Activated T-helper 2 cell treated with anti-CD3 and anti-CD28 coated beads, Interferon-gamma antibody, Interleukin-2, Interleukin-4, amounts not matched to agents 10 μg/mL and 5 μg/mL and 100 μg/mL, durations not matched to agents 14 hours and 24 hours and 36 hours (primary cell): ENCODE results near the gene STARD13. TPM values are rescaled to one million over a fixed set of nuclear protein-coding genes. Genes with fewer than 3 reads are reported as not detected.

ENCODE experiments used
- DNase-seq: peaks from one replicate; pipeline ENCODE4 v3.0.0; 2021; ENCODE audit warnings: low spot score
- H3K27ac Mint-ChIP-seq: one replicate; pipeline ENCODE4 v1.8.0; 2021; ENCODE audit warnings: mixed read lengths
- H3K27me3 Mint-ChIP-seq: one replicate; pipeline ENCODE4 v1.8.0; 2021; ENCODE audit warnings: low read depth, mixed read lengths
- H3K36me3 Mint-ChIP-seq: one replicate; pipeline ENCODE4 v1.8.0; 2021; ENCODE audit warnings: low read depth, mixed read lengths
- H3K4me1 Mint-ChIP-seq: one replicate; pipeline ENCODE4 v1.8.0; 2021; ENCODE audit warnings: low read depth, mixed read lengths
- H3K4me3 Mint-ChIP-seq: one replicate; pipeline ENCODE4 v1.8.0; 2021; ENCODE audit warnings: low read depth, mild to moderate bottlenecking, moderate library complexity, mixed read lengths
- H3K9me3 Mint-ChIP-seq: one replicate; pipeline ENCODE4 v1.8.0; 2021; ENCODE audit warnings: mixed read lengths
- intact Hi-C: fragments of 100-400 bp; cut with micrococcal nuclease; formaldehyde crosslinking; loops from one replicate; pipeline ENCODE4 v1.15.1; 2023
- total RNA-seq: library from RNA; stranded (reverse); gene quantifications from 2 replicates; pipeline ENCODE4 v1.2.3, GENCODE V29; 2022

The STARD13 gene
- total RNA-seq, 1 donor from 2014 or later: 1.5 TPM

- no peak overlapping the region for H3K4me3 Mint-ChIP-seq
- H3K9me3 Mint-ChIP-seq: no peaks in the 10 kb centered on the region
- no peak for DNase-seq
- intact Hi-C loops: no loop called here
- H3K36me3 Mint-ChIP-seq: no peaks in the 10 kb centered on the region
- peaks cover 2% of the 10 kb centered on the region for H3K27me3 Mint-ChIP-seq
- no peak overlapping the region for H3K27ac Mint-ChIP-seq
- H3K4me1 Mint-ChIP-seq: no peaks in the 10 kb centered on the region
Observed at GRCh38 chr13:33263976-33264619, 21.5 kb downstream of the STARD13 start.

DNA sequence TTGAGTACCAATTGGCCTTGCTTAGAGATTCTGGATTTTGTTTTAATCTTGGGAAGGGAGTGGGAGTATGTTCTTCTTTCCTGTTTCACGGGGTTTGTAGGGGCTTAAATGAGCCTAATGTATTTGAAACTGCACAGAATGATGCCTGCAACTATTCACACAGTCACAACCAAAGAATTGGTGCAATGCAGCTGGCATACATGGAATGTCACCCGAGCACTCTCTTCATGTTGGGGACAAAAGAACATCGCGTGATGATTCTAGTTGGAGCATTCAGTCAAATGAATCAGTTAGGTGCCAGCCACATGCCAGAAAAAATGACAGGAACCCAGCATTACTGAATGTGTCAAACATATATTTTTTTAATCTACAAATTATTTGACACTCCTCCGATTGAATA is 22.1 kb downstream of the STARD13 start:
- DNase-seq: no peak
- H3K27me3 Mint-ChIP-seq: peaks cover 2% of the 10 kb centered on the region
- H3K9me3 Mint-ChIP-seq: no peaks in the 10 kb centered on the region

GRCh38 chr13:33262997-33263396 is 22.6 kb downstream of the STARD13 start:
- no peak overlapping the region for H3K27ac Mint-ChIP-seq

More for the DNA sequence above, 22.1 kb downstream of the STARD13 start:
- intact Hi-C loops: no loop called here
- Mint-ChIP-seq H3K4me1 (no peaks in the 10 kb centered on the region), H3K27ac (no peak overlapping the region), H3K4me3 (no peak overlapping the region), H3K36me3 (no peaks in the 10 kb centered on the region)

DNA sequence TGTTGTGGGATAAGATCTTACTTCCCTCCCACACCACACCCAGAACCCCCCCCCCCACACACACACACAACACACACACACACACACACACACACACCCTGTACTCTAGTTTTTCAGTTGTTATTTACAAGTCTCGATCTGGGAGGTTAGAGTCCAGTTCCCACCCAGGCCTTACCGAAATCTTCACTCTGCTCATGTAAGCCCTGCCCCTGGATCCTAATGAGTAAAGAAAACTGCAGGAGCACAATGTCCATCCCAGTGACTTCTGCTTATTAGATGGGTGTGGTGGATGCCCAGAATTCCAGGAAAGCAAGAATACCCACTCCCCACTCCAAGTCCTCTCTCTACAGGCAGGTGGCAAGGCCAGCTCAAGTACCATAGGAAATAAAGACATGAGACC is 23.0 kb downstream of the STARD13 start:
- Mint-ChIP-seq H3K9me3 (no peaks in the 10 kb centered on the region), H3K27ac (no peak overlapping the region)

More at GRCh38 chr13:33262997-33263396, 22.6 kb downstream of the STARD13 start:
- no peaks in the 10 kb centered on the region for H3K9me3 Mint-ChIP-seq
- no peak overlapping the region for H3K4me3 Mint-ChIP-seq
- H3K27me3 Mint-ChIP-seq: peaks cover 2% of the 10 kb centered on the region
- H3K4me1 Mint-ChIP-seq: no peaks in the 10 kb centered on the region
- H3K36me3 Mint-ChIP-seq: no peaks in the 10 kb centered on the region
- DNase-seq: no peak
- intact Hi-C loops: no loop called here

DNA sequence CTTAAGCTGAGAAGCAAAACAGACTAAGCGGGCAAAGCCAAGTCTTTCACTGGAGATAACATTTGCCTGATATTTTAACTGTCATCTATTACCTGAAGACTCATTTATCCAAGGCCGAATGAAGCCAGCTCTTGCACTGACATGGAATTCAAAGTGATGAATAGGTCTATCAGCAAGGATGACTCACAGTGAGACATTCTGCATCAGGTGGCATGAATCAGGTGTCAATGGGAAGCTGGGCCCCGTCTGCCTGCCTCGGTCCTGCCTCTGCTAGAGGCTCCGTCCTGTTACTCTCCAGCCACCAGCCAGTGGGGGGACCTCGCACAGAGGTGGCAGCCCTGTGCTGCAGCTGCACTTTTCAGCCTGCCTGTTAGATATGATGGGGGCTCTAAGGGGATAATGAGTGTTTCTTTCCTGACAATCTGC is 23.5 kb downstream of the STARD13 start:
- no peaks in the 10 kb centered on the region for H3K4me1 Mint-ChIP-seq
- DNase-seq: no peak
- H3K27ac Mint-ChIP-seq: no peak overlapping the region
- H3K36me3 Mint-ChIP-seq: no peaks in the 10 kb centered on the region
- no peak overlapping the region for H3K4me3 Mint-ChIP-seq
- no peaks in the 10 kb centered on the region for H3K9me3 Mint-ChIP-seq
- H3K27me3 Mint-ChIP-seq: peaks cover 2% of the 10 kb centered on the region
- intact Hi-C loops: no loop called here

More for the DNA sequence above, 23.0 kb downstream of the STARD13 start:
- H3K36me3 Mint-ChIP-seq: no peaks in the 10 kb centered on the region
- intact Hi-C loops: no loop called here
- no peak for DNase-seq
- no peaks in the 10 kb centered on the region for H3K4me1 Mint-ChIP-seq
- H3K27me3 Mint-ChIP-seq: peaks cover 2% of the 10 kb centered on the region
- H3K4me3 Mint-ChIP-seq: no peak overlapping the region

DNA sequence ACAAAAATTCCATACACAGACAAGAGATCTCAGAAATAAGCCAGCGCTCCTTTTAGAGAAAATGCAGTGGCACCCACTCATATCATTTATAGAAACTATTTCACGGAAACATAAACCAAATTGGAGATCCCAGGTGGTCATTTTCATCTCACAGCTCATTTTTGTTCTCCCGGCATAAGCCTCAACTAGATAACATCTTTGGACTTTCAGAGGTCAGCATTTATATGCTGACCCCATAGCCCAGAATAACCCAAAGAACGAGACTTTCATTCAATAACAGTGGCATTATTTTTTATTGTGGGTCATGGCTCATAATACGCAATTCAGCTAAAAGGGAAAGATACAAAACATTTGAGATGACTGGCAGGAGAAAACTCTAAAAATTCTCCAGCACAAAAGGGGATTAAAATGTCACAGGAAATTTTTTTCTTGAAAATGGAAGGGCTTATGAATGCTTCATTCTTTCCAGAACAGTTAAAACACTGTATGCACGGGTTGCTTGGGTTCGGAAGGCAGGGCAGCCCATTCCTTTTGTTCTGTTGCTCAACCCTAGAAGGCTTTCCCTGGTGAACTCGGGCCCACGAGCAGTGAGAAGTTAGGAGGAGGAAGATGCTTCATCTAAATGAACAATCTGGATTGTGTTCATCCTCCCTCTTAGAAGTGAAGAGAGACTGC is 24.0 kb downstream of the STARD13 start:
- intact Hi-C loops: no loop called here
- Mint-ChIP-seq H3K27ac (no peak overlapping the region), H3K36me3 (no peaks in the 10 kb centered on the region), H3K4me1 (no peaks in the 10 kb centered on the region), H3K4me3 (no peak overlapping the region), H3K27me3 (peaks cover 5% of the 10 kb centered on the region), H3K9me3 (no peaks in the 10 kb centered on the region)
- no peak for DNase-seq

GRCh38 chr13:33260168-33261098 is 25.1 kb downstream of the STARD13 start:
- intact Hi-C loops: no loop called here
- Mint-ChIP-seq H3K4me3 (no peak overlapping the region), H3K9me3 (no peaks in the 10 kb centered on the region), H3K36me3 (no peaks in the 10 kb centered on the region), H3K27ac (no peak overlapping the region), H3K27me3 (peaks cover 3% of the 10 kb centered on the region), H3K4me1 (no peaks in the 10 kb centered on the region)
- DNase-seq: no peak

- peaks cover 3% of the 10 kb centered on the region for H3K27me3 Mint-ChIP-seq
- no peaks in the 10 kb centered on the region for H3K4me1 Mint-ChIP-seq
- H3K27ac Mint-ChIP-seq: no peak overlapping the region
- no peaks in the 10 kb centered on the region for H3K9me3 Mint-ChIP-seq
- no peaks in the 10 kb centered on the region for H3K36me3 Mint-ChIP-seq
- H3K4me3 Mint-ChIP-seq: no peak overlapping the region
- intact Hi-C loops: no loop called here
- no peak for DNase-seq
Observed at GRCh38 chr13:33259296-33259695, 26.3 kb downstream of the STARD13 start.

- intact Hi-C loops: no loop called here
- no peak for DNase-seq
- H3K4me1 Mint-ChIP-seq: no peaks in the 10 kb centered on the region
- peaks cover 3% of the 10 kb centered on the region for H3K27me3 Mint-ChIP-seq
- H3K4me3 Mint-ChIP-seq: no peak overlapping the region
- H3K36me3 Mint-ChIP-seq: no peaks in the 10 kb centered on the region
- no peaks in the 10 kb centered on the region for H3K9me3 Mint-ChIP-seq
- no peak overlapping the region for H3K27ac Mint-ChIP-seq
Observed at GRCh38 chr13:33258808-33259193, 26.8 kb downstream of the STARD13 start.

DNA sequence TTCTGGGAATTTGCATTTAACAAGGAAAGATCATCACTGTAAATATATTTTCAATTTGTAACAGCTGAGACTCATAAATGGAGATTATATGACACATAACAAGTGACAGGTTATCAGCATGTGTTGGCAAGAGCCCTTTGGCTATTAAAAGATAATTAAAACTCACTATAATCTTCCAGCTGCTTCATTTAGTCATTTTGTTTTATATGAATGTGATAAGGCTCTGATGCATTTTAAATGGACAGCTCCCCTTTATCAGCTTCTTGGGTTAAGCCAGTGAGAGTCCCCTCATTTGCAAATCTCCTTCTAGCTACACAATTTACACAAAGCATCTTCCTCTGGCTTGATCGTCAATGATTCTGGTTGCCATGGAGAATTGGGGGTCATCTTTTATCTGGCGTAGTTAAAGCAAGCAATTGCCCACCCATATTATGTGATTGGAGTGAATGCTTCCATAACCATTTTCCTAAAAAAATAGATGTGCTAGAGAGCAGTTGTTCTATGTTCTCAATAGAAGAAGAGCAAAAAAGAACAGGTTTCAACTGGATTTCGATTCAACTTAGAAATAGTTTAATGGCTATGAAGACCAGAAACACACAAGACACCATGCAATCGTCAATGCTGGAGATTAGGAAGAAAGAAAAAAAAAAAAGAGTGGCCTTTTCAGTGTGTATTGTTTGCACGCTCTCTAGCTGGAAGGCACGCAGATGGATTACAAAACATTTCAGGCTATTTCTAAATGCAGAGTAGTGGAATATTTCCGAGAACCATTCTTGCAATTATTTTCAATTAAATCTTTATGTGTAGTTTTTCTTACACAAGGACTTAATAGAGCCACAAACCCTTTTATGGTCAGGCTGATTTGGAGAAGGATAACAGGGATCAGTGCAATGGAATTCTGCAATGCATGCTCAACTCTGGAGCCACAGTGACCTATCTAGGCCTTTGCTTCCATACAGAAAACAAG is 27.4 kb downstream of the STARD13 start:
- intact Hi-C loops: no loop called here
- H3K9me3 Mint-ChIP-seq: no peaks in the 10 kb centered on the region
- no peaks in the 10 kb centered on the region for H3K4me1 Mint-ChIP-seq
- no peak overlapping the region for H3K4me3 Mint-ChIP-seq
- no peak for DNase-seq
- no peak overlapping the region for H3K27ac Mint-ChIP-seq
- no peaks in the 10 kb centered on the region for H3K36me3 Mint-ChIP-seq
- peaks cover 3% of the 10 kb centered on the region for H3K27me3 Mint-ChIP-seq

- Mint-ChIP-seq H3K4me3 (no peak overlapping the region), H3K36me3 (no peaks in the 10 kb centered on the region), H3K4me1 (no peaks in the 10 kb centered on the region), H3K27ac (no peak overlapping the region), H3K9me3 (no peaks in the 10 kb centered on the region), H3K27me3 (peaks cover 3% of the 10 kb centered on the region)
- intact Hi-C loops: no loop called here
- DNase-seq: no peak
Observed at GRCh38 chr13:33256148-33256840, 29.3 kb downstream of the STARD13 start.
